SU-DHL-6 (cell line): ENCODE data around the gene TLCD5.

Experiments used
- CTCF ChIP-seq: fragments of 200-600 bp; sonication (generic); IDR thresholded peaks from one replicate; pipeline ENCODE4 v1.5.1; 2017; ENCODE audit warnings: antibody characterized with exemption, mild to moderate bottlenecking, low read length, moderate library complexity; ENCODE audit not compliant: insufficient read depth, poor library complexity, severe bottlenecking
- EZH2phosphoT487 ChIP-seq: fragments of 200-600 bp; sonication (generic), shearing (Covaris generic); conservative IDR thresholded peaks from 2 replicates; pipeline ENCODE4 v1.6.1; 2018; ENCODE audit warnings: mild to moderate bottlenecking, antibody characterized with exemption, low read length, moderate library complexity, mixed read lengths

- TF ChIP-seq CTCF, result no peak
- TF ChIP-seq EZH2phosphoT487, result no peak
Measured at GRCh38 chr11:120280600-120281051, 44.5 kb upstream of the TLCD5 start.
